PC-3 (cell line): ENCODE data around the gene PLSCR3. TPM values are rescaled to one million over a fixed set of nuclear protein-coding genes. Genes with fewer than 3 reads are reported as not detected.

Experiments
- ATAC-seq: fragments of 200-7000 bp; cut with Tn5 transposase; 2 replicates; pipeline ENCODE4 v1.9.1; 2020; ENCODE audit warnings: mild to moderate bottlenecking, moderate library complexity
- BruUV-seq: library from RNA; stranded (reverse); fragments of 400-500 nt; replicated peaks from 2 replicates; lab custom pipeline; 2021; lab: Mats Ljungman, UMichigan
- CTCF ChIA-PET: fragments of 300-600 bp; sonication (Branson Sonifier 250); formaldehyde crosslinking; loops from one replicate; lab custom pipeline; 2022; ENCODE audit warnings: antibody characterized with exemption; lab: Charles Lee
- POLR2A ChIA-PET: fragments of 300-600 bp; sonication (Branson Sonifier 250); formaldehyde crosslinking; loops from one replicate; lab custom pipeline; 2022; ENCODE audit warnings: antibody characterized with exemption; ENCODE audit not compliant: unreplicated experiment; lab: Charles Lee
- DNase-seq: peaks from one replicate; pipeline ENCODE4 v3.0.0-alpha.2; 2015
- H2AFZ ChIP-seq: fragments of 300-600 bp; sonication (generic); 2 replicates; pipeline ENCODE4 v1.6.0; 2016; ENCODE audit warnings: antibody characterized with exemption, low read length
- H3F3A ChIP-seq: fragments of 300-600 bp; sonication (generic); one replicate; pipeline ENCODE4 v1.6.0; 2017; ENCODE audit warnings: antibody characterized with exemption, low read length, control low read depth, mild to moderate bottlenecking; ENCODE audit not compliant: unreplicated experiment
- H3K27ac ChIP-seq: fragments of 300-600 bp; sonication (generic); 2 replicates; pipeline ENCODE4 v1.5.1; 2016; ENCODE audit warnings: mild to moderate bottlenecking, low read length
- H3K27me3 ChIP-seq: fragments of 300-600 bp; sonication (generic); 2 replicates; pipeline ENCODE4 v1.6.1; 2016; ENCODE audit warnings: low read length, mixed read lengths
- H3K36me3 ChIP-seq: fragments of 300-600 bp; sonication (generic); 2 replicates; pipeline ENCODE4 v1.6.1; 2016; ENCODE audit warnings: low read depth, mixed run types, low read length, mixed read lengths
- H3K4me1 ChIP-seq: fragments of 300-600 bp; sonication (generic); 2 replicates; pipeline ENCODE4 v1.5.1; 2016; ENCODE audit warnings: low read length; ENCODE audit not compliant: insufficient read depth
- H3K4me2 ChIP-seq: fragments of 300-600 bp; sonication (generic); 2 replicates; pipeline ENCODE4 v1.6.0; 2016; ENCODE audit warnings: low read length
- H3K4me3 ChIP-seq: fragments of 300-600 bp; sonication (generic); 2 replicates; pipeline ENCODE4 v1.5.1; 2016; ENCODE audit warnings: mild to moderate bottlenecking, low read length, mixed read lengths
- H3K79me2 ChIP-seq: fragments of 300-600 bp; sonication (generic); 2 replicates; pipeline ENCODE4 v1.6.1; 2017; ENCODE audit warnings: low read length, mixed read lengths
- H3K9ac ChIP-seq: fragments of 300-600 bp; sonication (generic); 2 replicates; pipeline ENCODE4 v1.6.0; 2016; ENCODE audit warnings: mild to moderate bottlenecking, low read length
- H3K9me2 ChIP-seq: fragments of 300-600 bp; sonication (generic); replicated peaks from 2 replicates; pipeline ENCODE4 v1.6.1; 2016; ENCODE audit warnings: mixed run types, low read length, mixed read lengths
- H3K9me3 ChIP-seq: fragments of 300-600 bp; sonication (generic); 2 replicates; pipeline ENCODE4 v1.6.1; 2016; ENCODE audit warnings: low read length, mixed read lengths
- H4K20me1 ChIP-seq: fragments of 300-600 bp; sonication (generic); 2 replicates; pipeline ENCODE4 v1.6.1; 2016; ENCODE audit warnings: low read length, mixed read lengths
- EZH2 ChIP-seq: fragments of 300-600 bp; sonication (generic); IDR thresholded peaks from one replicate; pipeline ENCODE4 v1.6.1; 2017; ENCODE audit warnings: antibody characterized with exemption, mild to moderate bottlenecking, low read length; ENCODE audit not compliant: unreplicated experiment
- EZH2phosphoT487 ChIP-seq: fragments of 300-600 bp; sonication (generic); IDR thresholded peaks from 2 replicates; pipeline ENCODE4 v1.6.1; 2018; ENCODE audit warnings: mild to moderate bottlenecking, antibody characterized with exemption, low read length, borderline replicate concordance
- intact Hi-C: fragments of 100-400 bp; cut with micrococcal nuclease; formaldehyde crosslinking; loops from 2 replicates; pipeline ENCODE4 v1.9.0; 2023
- total RNA-seq: library from RNA; depleted of rRNA; stranded (reverse); fragments of >200 nt; gene quantifications from 2 replicates; pipeline ENCODE4 v1.2.3, GENCODE V29; 2014
- TF ChIP-seq, protein P1 (sequence below): fragments of 300-600 bp; sonication (generic); conservative IDR thresholded peaks from 2 replicates; pipeline ENCODE4 v1.5.1; 2017; ENCODE audit warnings: antibody characterized with exemption, low read depth, mild to moderate bottlenecking, low read length

The PLSCR3 gene
- total RNA-seq, 1 experiment from 2014 or later, result 62.7 TPM

DNA sequence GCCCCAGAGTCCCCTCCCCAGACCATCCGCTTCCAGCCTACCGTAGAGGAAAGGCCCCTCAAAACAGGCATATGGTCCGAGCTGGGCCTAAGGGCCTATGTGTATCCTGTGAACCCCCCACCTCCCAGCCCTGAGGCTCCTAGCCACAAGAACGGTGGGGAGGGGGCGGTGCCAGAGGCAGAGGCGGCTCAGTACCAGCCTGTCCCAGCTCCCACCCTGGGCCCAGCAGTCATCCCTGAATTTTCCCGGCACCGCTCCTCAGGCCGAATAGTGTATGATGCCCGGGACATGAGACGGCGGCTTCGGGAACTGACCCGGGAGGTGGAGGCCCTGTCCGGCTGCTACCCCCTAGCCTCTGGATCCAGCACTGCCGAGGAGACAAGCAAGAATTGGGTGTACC is 26.9 kb upstream of the PLSCR3 start:
- ATAC-seq (no peak), DNase-seq (no peak)
- Histone ChIP-seq H3K4me1 (no peaks in the 10 kb centered on the region), H3K79me2 (no peaks in the 10 kb centered on the region), H3K4me2 (no peak overlapping the region), H3K36me3 (no peaks in the 10 kb centered on the region), H3K27ac (no peak overlapping the region), H3F3A (no peaks in the 10 kb centered on the region), H2AFZ (no peak overlapping the region), H3K9me3 (no peaks in the 10 kb centered on the region), H3K27me3 (no peaks in the 10 kb centered on the region), H4K20me1 (no peaks in the 10 kb centered on the region), H3K4me3 (no peak overlapping the region), H3K9ac (no peak overlapping the region), H3K9me2 (no peaks in the 10 kb centered on the region)
- no TSS peak for BruUV-seq
- TF ChIP-seq, protein P1, sequence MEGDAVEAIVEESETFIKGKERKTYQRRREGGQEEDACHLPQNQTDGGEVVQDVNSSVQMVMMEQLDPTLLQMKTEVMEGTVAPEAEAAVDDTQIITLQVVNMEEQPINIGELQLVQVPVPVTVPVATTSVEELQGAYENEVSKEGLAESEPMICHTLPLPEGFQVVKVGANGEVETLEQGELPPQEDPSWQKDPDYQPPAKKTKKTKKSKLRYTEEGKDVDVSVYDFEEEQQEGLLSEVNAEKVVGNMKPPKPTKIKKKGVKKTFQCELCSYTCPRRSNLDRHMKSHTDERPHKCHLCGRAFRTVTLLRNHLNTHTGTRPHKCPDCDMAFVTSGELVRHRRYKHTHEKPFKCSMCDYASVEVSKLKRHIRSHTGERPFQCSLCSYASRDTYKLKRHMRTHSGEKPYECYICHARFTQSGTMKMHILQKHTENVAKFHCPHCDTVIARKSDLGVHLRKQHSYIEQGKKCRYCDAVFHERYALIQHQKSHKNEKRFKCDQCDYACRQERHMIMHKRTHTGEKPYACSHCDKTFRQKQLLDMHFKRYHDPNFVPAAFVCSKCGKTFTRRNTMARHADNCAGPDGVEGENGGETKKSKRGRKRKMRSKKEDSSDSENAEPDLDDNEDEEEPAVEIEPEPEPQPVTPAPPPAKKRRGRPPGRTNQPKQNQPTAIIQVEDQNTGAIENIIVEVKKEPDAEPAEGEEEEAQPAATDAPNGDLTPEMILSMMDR, result no peak
- TF ChIP-seq EZH2phosphoT487, result no peak
- no peak for TF ChIP-seq EZH2
- intact Hi-C loops, result no loop called here
- CTCF ChIA-PET, result no interaction called here
- POLR2A ChIA-PET, result no interaction called here

DNA sequence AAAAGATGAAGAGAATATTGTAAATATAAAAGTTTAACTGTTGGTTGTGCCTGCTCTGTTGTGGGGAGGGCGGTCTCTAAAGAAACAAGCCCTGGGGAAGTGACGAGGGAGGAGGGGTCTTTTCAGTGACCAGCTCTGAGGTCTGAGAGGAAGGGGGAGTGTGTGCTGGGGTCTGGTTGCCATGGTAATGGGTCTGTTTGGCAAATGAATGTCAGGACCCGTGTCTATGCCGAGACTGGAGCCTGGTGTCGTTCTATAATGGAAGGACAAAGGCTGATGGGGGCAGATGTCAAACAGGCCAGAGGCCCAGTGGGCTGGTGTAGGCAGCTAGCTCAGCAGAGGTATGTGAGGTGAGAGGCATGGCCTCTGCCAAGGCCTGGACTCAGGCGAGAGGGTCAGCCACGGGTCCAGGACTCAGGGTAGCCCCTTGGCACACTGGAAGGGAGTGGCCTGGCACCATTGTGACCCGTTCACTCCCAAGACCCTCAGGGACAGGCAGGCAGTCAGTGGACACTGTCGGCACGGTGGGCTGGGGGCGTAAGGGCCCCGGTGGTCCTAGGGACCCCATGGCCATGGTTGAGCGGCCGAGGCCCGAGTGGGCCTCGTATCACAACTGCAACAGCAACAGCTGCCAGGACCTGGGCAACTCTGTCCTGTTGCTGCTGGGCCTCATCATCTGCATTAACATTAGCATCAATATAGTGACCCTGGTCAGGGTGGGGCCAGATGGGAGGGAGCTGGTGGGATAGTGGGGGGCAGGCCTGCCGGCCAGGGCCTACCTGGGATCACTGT is 25.7 kb upstream of the PLSCR3 start, which contains the start of gene SPEM1:
SPEM1 (plus strand) TSS at position 506 of the 792 bp plus-strand sequence; CDS start at position 567, 61 bp downstream.
- Histone ChIP-seq H3K9me2 (no peaks in the 10 kb centered on the region), H3K27me3 (no peaks in the 10 kb centered on the region), H3K36me3 (no peaks in the 10 kb centered on the region), H3F3A (no peaks in the 10 kb centered on the region), H4K20me1 (no peaks in the 10 kb centered on the region), H3K79me2 (no peaks in the 10 kb centered on the region), H3K4me1 (no peaks in the 10 kb centered on the region), H3K4me3 (no peak within 1 kb of the TSS), H3K9ac (no peak within 1 kb of the TSS), H2AFZ (no peak within 1 kb of the TSS), H3K4me2 (no peak within 1 kb of the TSS), H3K27ac (no peak within 1 kb of the TSS), H3K9me3 (no peaks in the 10 kb centered on the region)
- intact Hi-C loops, result no loop called here
- TF ChIP-seq EZH2phosphoT487 (no peak), EZH2 (no peak)
- TF ChIP-seq, protein P1, result no peak
- no TSS peak for BruUV-seq
- ATAC-seq (no peak), DNase-seq (no peak)
- ChIA-PET POLR2A (no interaction called here), CTCF (no interaction called here)

DNA sequence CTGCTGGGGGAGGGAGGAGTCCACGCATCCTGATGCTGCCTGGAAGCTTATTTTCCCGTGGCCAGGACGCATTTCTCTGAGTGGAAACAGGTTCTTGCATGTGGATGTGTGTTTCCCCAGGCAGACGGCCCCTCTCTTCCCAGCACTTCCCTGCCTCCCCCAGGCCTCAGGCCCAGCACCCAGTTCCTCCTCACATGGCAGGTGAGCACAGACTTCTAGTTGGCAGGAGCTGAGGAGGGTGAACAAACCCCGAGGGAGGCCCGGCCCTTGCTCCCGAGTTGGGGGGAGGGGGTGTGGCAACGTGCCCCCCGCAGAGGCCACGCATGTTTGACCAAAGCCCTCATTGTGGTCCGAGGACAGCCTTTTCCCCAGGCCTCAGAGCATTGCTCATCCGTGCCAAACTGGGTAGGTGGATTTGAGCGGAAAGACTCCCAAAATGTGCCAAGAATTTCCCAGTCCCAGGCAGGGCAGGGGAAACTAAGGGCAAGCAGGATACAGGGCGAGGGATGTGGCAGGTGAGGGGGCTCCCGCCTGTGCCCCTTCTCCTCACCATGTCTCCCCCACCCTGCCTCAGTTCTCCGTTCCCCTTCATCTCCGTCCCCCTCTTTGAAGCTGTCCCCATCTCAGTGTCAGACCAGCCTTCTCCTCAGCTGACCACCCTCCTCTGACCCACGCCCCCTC is 24.3 kb upstream of the PLSCR3 start:
- Histone ChIP-seq H3F3A (no peaks in the 10 kb centered on the region), H3K79me2 (no peaks in the 10 kb centered on the region), H3K27me3 (no peaks in the 10 kb centered on the region), H3K4me1 (no peaks in the 10 kb centered on the region), H3K36me3 (no peaks in the 10 kb centered on the region), H2AFZ (no peak overlapping the region), H3K4me2 (no peak overlapping the region), H3K9ac (no peak overlapping the region), H3K4me3 (no peak overlapping the region), H4K20me1 (no peaks in the 10 kb centered on the region), H3K9me3 (no peaks in the 10 kb centered on the region), H3K27ac (no peak overlapping the region), H3K9me2 (no peaks in the 10 kb centered on the region)
- intact Hi-C loops, result no loop called here
- DNase-seq, result no peak
- ChIA-PET CTCF (no interaction called here), POLR2A (no interaction called here)
- TF ChIP-seq, protein P1, result no peak
- ATAC-seq, result no peak
- TSS peak; percentile 44 for BruUV-seq
